Measurements from ENCODE around the gene BBS4.

Gene BBS4

DNA sequence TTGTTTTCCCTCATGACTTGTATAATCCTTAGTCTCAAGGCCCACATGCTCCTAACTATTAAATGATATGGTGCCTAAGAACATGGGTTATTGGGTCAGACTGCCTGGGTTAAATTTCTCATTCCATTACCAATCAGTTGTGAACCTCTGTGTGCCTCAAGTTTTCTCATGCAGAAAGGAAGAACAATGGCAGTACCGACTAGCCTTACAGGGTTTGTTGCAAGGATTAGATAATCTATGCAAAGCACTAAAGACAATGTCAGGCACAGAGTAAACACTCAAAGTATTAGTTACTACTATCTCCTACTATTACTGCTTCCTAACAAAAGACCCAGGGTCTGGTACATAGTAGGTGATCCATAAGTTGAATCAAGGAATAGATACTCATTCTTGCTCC lies 85.3 kb downstream of the BBS4 start:
- Histone ChIP-seq H3K79me2 (ENCODE audit: low read length) (peaks cover 96% of the 10 kb centered on the region), H3K4me1 (ENCODE audit: low read length) (peaks cover 46% of the 10 kb centered on the region), H3K9me3 (ENCODE audit: insufficient read depth, low read length) (peaks cover 19% of the 10 kb centered on the region; the same call in 1 of the 2 replicates), H4K20me1 (ENCODE audit: insufficient read depth, low read length) (peaks cover 42% of the 10 kb centered on the region), H3K4me3 (ENCODE audit: low read length) (no peak overlapping the region), H3K9ac (ENCODE audit: low read length) (no peak overlapping the region), H3K27me3 (ENCODE audit: low read depth, low read length) (no peaks in the 10 kb centered on the region), H2AFZ (ENCODE audit: low read depth, low read length) (no peak overlapping the region), H3K4me2 (ENCODE audit: low read length) (peak overlapping the region; percentile 8; the same call in 1 of the 2 replicates), H3K36me3 (replicated peaks; ENCODE audit: low read depth, low read length) (peaks cover 94% of the 10 kb centered on the region), H3K27ac (ENCODE audit: low read length) (no peak overlapping the region)
- TF ChIP-seq EZH2phosphoT487 (IDR thresholded peaks at IDR 0.05; ENCODE audit: low read depth), result no peak
- TF ChIP-seq, protein P1, sequence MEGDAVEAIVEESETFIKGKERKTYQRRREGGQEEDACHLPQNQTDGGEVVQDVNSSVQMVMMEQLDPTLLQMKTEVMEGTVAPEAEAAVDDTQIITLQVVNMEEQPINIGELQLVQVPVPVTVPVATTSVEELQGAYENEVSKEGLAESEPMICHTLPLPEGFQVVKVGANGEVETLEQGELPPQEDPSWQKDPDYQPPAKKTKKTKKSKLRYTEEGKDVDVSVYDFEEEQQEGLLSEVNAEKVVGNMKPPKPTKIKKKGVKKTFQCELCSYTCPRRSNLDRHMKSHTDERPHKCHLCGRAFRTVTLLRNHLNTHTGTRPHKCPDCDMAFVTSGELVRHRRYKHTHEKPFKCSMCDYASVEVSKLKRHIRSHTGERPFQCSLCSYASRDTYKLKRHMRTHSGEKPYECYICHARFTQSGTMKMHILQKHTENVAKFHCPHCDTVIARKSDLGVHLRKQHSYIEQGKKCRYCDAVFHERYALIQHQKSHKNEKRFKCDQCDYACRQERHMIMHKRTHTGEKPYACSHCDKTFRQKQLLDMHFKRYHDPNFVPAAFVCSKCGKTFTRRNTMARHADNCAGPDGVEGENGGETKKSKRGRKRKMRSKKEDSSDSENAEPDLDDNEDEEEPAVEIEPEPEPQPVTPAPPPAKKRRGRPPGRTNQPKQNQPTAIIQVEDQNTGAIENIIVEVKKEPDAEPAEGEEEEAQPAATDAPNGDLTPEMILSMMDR (IDR thresholded peaks at IDR 0.05; ENCODE audit: low read depth, low read length), result no peak

DNA sequence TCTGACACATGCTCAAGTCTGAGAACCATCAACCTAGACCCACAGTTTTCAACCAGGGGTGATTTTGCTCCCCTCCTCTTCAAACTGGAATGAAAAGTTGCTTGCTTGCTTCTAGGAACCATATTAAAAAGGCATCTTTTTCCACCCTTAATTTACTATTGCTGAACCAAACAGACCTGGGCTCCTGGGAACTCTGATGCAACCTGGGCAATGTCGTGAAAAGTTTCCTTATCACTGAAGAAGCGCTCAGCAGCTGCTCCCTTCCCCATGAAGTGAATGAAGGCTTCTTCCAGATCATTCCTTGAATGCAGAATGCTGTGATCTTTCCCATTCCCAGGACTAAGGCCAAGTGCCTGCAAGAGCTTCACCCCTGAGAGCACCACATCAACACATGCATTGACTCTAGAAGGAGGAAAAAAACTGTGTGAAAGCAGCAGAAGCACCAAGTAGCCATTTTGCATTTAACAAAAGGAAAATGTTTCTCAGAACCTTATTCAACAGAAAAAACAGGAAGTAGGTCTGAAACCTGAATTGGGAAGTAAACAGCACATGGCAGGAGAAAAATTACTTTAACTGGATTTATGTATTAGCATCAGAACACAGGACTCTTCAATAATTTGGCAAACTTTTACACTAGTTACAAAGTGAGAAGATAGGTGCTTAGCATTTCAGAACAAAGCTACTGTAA lies 88.8 kb downstream of the BBS4 start:
- H3K27me3 ChIP-seq (ENCODE audit: low read depth, low read length), result no peaks in the 10 kb centered on the region
- peak overlapping the region; percentile 52 for H3K4me3 ChIP-seq (ENCODE audit: low read length)
- H3K9me3 ChIP-seq (ENCODE audit: insufficient read depth, low read length), result no peaks in the 10 kb centered on the region
- H3K9ac ChIP-seq (ENCODE audit: low read length), result peak overlapping the region; percentile 34; the same call in 1 of the 2 replicates
- peak overlapping the region; percentile 75 for H3K27ac ChIP-seq (ENCODE audit: low read length)
- TF ChIP-seq, protein P1 (IDR thresholded peaks at IDR 0.05; ENCODE audit: low read depth, low read length), result no peak
- no peak for TF ChIP-seq EZH2phosphoT487 (IDR thresholded peaks at IDR 0.05; ENCODE audit: low read depth)
- peaks cover 55% of the 10 kb centered on the region for H4K20me1 ChIP-seq (ENCODE audit: insufficient read depth, low read length)
- peak overlapping the region; percentile 79 for H3K4me2 ChIP-seq (ENCODE audit: low read length)
- no peak overlapping the region for H2AFZ ChIP-seq (ENCODE audit: low read depth, low read length)
- H3K79me2 ChIP-seq (ENCODE audit: low read length), result peaks cover 96% of the 10 kb centered on the region
- peaks cover 54% of the 10 kb centered on the region for H3K4me1 ChIP-seq (ENCODE audit: low read length)
- peaks cover 87% of the 10 kb centered on the region for H3K36me3 ChIP-seq (replicated peaks; ENCODE audit: low read depth, low read length)

DNA sequence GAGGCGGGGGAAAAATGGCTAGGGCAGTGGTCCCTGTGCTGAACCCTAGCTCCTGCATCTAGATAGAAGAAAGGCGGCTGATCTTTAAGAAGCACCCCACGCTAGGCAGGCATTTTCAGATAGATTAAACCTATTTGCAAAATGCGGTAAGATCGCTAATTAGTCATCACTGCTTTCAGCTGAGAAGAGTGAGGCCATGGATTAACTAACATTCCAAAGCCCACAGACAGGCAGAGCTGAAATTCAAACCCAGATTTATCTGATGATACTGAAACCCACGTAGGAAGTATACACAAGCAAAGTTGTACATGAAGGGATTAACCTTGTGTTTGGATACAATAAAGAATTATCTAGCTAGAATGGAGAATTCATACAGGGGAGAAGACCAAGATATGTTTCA lies 92.8 kb downstream of the BBS4 start:
- peaks cover 68% of the 10 kb centered on the region for H3K36me3 ChIP-seq (replicated peaks; ENCODE audit: low read depth, low read length)
- H3K4me1 ChIP-seq (ENCODE audit: low read length), result peaks cover 46% of the 10 kb centered on the region
- no peak overlapping the region for H3K4me2 ChIP-seq (ENCODE audit: low read length)
- no peak overlapping the region for H3K27ac ChIP-seq (ENCODE audit: low read length)
- no peaks in the 10 kb centered on the region for H3K27me3 ChIP-seq (ENCODE audit: low read depth, low read length)
- H3K9me3 ChIP-seq (ENCODE audit: insufficient read depth, low read length), result no peaks in the 10 kb centered on the region
- peaks cover 68% of the 10 kb centered on the region for H4K20me1 ChIP-seq (ENCODE audit: insufficient read depth, low read length)
- TF ChIP-seq, protein P1 (IDR thresholded peaks at IDR 0.05; ENCODE audit: low read depth, low read length), result no peak
- no peak for TF ChIP-seq EZH2phosphoT487 (IDR thresholded peaks at IDR 0.05; ENCODE audit: low read depth)
- H3K79me2 ChIP-seq (ENCODE audit: low read length), result peaks cover 97% of the 10 kb centered on the region
- no peak overlapping the region for H2AFZ ChIP-seq (ENCODE audit: low read depth, low read length)
- no peak overlapping the region for H3K4me3 ChIP-seq (ENCODE audit: low read length)
- no peak overlapping the region for H3K9ac ChIP-seq (ENCODE audit: low read length)

DNA sequence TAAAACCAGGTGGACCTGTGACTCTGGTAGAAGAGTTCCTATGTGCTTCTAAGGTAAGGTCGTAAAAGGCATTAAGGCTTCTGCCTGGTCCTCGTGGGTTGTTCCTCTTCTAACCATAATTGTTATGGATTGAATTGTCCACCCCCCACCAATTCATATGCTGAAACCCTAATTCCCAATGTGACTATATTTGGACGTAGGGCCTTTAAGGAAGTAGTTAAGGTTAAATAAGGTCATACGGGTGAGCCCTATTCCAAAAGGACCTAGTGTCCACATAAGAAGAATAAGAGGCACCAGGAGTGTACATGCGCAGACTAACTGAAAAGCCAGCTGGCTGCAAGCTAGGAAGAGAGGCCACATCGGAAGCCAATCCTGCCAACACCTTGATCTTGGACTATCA lies 95.6 kb downstream of the BBS4 start:
- TF ChIP-seq EZH2phosphoT487 (IDR thresholded peaks at IDR 0.05; ENCODE audit: low read depth), result no peak
- TF ChIP-seq, protein P1 (IDR thresholded peaks at IDR 0.05; ENCODE audit: low read depth, low read length), result no peak
- Histone ChIP-seq H3K9me3 (ENCODE audit: insufficient read depth, low read length) (no peaks in the 10 kb centered on the region), H3K27me3 (ENCODE audit: low read depth, low read length) (no peaks in the 10 kb centered on the region), H3K27ac (ENCODE audit: low read length) (no peak overlapping the region), H3K4me3 (ENCODE audit: low read length) (peak overlapping the region; percentile 88), H3K79me2 (ENCODE audit: low read length) (peaks cover 69% of the 10 kb centered on the region), H2AFZ (ENCODE audit: low read depth, low read length) (no peak overlapping the region), H3K4me1 (ENCODE audit: low read length) (peaks cover 32% of the 10 kb centered on the region), H4K20me1 (ENCODE audit: insufficient read depth, low read length) (peaks cover 46% of the 10 kb centered on the region), H3K36me3 (replicated peaks; ENCODE audit: low read depth, low read length) (peaks cover 43% of the 10 kb centered on the region), H3K9ac (ENCODE audit: low read length) (peak overlapping the region; percentile 86; the same call in 1 of the 2 replicates), H3K4me2 (ENCODE audit: low read length) (peak overlapping the region; percentile 93)

Data from OCI-LY3 (cell line).